NCI-H2196 treated with DMSO at 0.1 percent for 48 hours (cell line): ENCODE results near the gene ABCC8.
A peak's percentile ranks its signal among the peaks of the same experiment; 100 is the strongest.

Experiments
- DNase-seq: peaks from one replicate; lab custom pipeline; 2025; ENCODE audit not compliant: unreplicated experiment; lab: John Stamatoyannopoulos, UW

ABCC8 gene

DNA sequence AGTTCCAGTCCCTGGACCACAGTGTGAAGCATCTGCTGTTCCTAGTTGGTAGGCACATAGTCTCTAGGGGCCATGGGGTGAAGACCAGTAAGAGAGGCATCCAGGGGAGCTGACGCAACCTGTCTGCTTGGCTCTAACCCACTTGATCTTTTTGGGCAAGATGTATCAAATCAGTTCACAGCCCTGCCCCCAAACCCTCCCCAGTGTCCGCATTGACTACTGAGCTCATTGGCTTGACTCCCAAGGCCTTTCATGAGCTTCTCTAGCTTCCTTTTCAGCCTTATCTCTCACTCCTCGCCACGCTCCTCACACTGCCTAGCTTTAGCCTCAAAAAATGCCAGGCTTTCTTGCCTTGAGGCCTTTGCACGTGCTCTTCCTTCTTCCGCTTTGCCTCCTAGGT is 29.7 kb upstream of the ABCC8 start:
- no peak for DNase-seq

DNA sequence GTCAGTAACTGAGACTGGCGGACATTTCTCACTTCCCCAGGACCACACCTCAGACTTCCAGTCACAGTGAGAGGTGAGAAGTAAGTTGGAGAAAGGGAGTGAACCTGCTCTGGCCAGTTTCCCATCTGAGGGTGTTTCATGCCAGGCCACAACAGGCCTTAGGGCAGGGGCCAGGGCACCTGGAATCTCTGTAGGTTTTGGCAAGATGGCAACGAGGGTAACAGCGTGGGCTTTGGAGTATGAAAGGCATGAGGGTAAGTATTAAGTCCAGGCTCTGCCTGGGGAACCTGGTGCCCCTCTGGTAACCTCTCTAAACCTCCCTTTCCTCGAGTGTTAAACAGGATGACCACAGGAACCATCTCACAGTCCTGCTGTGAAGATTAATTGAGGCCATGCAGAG is 28.5 kb upstream of the ABCC8 start:
- DNase-seq, result no peak

- peak; percentile 41 for DNase-seq
Observed at GRCh38 chr11:17504330-17505107, 27.9 kb upstream of the ABCC8 start.

GRCh38 chr11:17502630-17503029 is 26.0 kb upstream of the ABCC8 start:
- no peak for DNase-seq

- DNase-seq, result no peak
Observed at GRCh38 chr11:17500673-17501072, 24.0 kb upstream of the ABCC8 start.

DNA sequence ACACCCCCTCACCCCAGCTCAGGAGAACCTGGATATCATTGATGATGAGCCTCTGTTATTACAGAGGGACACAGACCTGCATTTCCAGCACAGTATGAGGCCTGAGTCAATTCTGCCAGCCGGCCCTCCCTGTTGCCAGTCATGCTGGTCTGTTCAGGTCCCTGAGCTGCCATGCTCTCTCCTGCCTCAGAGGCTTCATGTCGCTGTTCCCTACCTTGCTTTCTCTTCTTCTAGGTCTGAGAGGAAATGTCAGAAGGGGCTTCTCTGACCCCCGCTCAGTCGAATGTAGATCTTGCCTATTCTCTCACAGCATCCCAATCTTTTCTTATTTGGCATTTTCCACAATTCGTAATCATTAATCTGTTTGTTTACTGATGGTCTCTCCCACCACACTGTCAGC is 21.8 kb upstream of the ABCC8 start:
- no peak for DNase-seq

DNA sequence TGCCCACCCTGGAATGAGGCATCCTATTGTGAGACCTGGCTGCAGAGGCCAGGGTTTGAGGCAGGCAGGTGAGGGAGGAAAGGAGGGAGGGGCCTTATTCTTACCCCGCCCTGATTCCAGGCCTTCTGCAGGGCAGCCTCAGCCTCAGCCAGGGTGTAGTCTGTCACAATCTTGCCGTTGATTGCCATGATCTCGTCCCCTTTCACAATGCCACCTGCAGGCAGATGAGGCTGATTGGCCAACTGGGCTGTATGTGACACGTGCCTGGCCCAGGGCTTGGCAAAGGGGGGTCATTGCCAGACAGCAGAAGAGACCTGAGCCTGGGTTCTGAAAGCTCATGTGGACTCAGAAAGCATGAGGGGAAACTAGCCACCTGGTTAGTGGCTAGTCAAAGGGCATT is 21.4 kb upstream of the ABCC8 start:
- DNase-seq, result peak; percentile 58

DNA sequence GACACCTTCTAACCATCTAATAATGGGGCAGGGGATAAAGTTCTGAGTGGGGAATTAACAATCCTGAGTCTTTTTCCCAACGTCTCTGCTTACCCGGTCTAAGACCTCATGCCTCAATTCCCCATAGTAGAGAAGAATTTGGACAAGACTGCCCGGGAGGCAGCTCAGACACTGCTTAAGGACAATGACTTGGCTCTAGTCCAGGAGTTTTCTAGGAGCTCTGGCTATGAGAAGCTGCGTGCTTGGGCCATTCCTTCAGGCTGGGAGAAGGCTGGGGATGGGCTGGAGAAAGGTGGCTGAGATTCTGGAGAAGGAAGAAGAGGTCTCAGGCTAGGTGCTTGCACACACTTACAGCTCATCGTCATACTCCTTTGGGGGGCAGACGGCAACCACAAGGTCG is 19.8 kb upstream of the ABCC8 start:
- no peak for DNase-seq

GRCh38 chr11:17494019-17494418 is 17.4 kb upstream of the ABCC8 start:
- DNase-seq, result no peak

- no peak for DNase-seq
Observed at GRCh38 chr11:17490938-17491337, 14.3 kb upstream of the ABCC8 start.

DNA sequence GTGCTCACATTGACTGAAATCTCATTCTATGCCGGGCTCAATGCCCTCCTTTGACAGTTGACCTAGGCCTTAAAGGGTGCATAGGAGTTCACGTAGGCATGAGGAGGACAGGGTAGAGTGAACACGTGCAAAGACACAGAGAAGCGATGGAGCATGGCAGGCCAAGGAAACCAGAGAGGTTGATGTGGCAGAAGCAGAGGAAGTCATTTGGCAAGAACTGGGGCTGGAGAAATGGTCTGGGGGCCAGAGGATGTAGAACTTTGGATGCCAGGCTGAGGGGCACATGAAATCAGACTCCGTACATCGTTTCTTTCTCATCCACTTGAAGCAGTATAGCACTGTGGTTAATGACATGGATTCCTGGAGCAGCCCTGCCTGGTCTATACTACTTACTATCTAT is 13.6 kb upstream of the ABCC8 start:
- no peak for DNase-seq

DNA sequence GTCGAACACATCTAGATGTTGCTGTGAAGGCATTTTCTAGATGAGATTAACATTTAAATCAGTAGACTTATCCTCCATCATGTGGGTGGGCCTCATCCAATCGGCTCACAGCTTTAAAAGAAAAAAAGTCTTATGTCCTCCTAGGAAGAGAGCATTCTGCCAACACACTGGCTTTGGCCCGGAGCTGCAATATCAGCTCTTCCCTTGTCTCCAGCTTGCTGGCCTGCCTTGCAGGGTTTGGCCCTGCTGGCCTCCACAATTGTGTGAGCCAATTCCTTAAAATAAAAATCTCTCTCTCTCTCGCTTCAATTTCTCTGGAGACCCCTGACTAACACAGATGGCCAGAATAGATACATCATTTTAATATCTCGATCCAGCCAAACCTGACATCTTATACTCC is 13.1 kb upstream of the ABCC8 start:
- DNase-seq, result no peak

- no peak for DNase-seq
Observed at GRCh38 chr11:17488563-17488962, 11.9 kb upstream of the ABCC8 start.

DNA sequence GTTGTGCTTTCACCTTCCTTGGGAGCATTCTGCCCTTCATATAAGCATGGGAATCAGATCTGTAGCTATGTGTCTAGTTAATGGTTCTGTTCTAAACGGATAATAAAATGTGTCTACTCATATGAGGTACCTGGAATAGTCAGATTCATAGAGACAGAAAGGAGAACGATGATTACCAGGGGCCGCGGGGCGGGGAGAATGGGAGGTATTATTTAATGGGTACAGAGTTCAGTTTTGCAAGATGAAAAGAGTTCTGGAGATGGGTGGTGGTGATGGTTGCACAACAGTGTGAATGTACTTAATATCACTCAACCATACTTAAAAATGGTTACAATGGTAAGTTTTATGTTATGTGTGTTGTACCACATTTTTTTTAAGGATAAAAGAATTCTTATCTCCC is 10.0 kb upstream of the ABCC8 start:
- DNase-seq, result no peak

DNA sequence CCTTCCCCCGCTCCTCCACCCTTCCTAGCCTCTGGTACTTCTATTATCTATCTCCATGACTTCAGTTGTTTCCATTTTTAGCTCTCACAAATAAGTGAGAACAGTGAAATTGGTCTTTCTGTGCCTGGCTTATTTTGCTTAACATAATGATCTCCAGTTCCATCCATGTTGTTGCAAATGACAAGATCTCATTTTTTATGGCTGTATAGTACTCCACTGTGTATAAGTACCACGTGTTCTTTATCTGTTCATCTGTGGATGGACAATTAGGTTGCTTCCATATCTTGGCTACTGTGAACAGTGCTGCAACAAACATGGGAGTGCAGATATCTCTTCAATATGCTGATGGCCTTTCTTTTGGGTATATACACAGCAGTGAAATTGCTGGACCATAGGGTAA is 6.9 kb upstream of the ABCC8 start:
- no peak for DNase-seq

DNA sequence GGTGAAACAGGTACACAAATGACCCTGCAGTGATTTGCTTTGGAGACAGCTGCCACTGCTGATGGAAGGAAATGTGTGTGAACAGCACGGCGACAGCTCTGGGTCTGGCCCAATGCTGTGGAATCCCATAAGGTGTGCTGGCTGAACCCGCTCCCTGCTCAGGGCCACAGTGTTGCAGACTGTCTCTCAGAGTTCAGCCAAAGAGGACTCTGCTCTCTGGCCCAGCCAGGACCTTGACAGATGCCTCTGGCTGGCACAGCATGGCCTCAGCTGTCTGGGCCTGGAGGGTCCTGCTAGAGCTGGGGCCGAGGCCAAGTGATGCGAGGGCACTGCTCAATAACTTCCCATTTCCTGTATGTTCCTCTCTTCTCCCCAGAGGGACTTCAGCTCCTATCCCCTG is 5.3 kb upstream of the ABCC8 start:
- DNase-seq, result no peak

GRCh38 chr11:17479284-17480214 is 2.9 kb upstream of the ABCC8 start:
- DNase-seq, result peak; percentile 3

GRCh38 chr11:17478070-17478469 is 1.4 kb upstream of the ABCC8 start:
- DNase-seq, result no peak

DNA sequence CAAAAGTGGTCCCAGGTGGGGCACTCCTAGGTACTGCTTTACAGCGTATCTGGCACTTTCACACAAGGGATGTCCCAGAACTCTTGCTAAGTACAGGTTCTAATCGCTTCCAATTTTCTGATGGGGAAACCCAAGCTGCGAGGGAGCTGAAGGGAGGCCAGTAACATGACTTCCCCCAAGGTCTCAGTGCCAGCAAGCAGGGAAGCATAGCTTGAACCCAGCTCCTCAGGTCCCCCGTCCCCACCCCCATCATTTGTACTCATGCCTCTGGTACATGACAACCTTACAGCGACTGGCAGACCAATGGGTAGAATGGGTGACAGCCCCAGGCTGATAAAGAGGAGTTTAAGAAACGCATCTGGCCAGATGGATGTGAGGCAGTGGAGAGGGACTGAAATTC is 716 bp upstream of the ABCC8 start:
- DNase-seq, result no peak

DNA sequence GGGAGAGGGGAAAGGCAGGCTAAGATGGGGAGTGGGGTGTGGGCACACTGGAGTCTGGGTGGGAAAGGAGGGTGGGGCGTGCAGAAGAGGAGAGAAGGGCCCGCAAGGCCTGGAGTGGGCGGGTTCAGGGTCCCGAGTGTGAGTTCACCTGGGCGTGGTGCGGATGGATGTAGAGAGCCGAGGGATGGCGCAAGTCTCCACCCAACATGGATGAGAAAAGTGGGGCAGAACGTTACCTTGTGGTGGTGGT is 364 bp upstream of the ABCC8 start:
- DNase-seq, result no peak

- DNase-seq, result no peak
Observed at GRCh38 chr11:17475666-17476316, 854 bp downstream of the ABCC8 start.
